GM12892 (cell line): ENCODE measurements around the gene PEX14.

ENCODE experiments used
- POLR2A ChIP-seq: IDR thresholded peaks from 2 replicates; pipeline ENCODE4 v1.6.1; 2011; ENCODE audit warnings: low read depth, low read length, control low read depth
- POLR2AphosphoS5 ChIP-seq: IDR thresholded peaks from 2 replicates; pipeline ENCODE4 v1.6.1; 2011; ENCODE audit warnings: low read depth, low read length, control low read depth
- TAF1 ChIP-seq: IDR thresholded peaks from 2 replicates; pipeline ENCODE4 v1.6.1; 2011; ENCODE audit warnings: low read depth, mild to moderate bottlenecking, control low read depth, low read length, borderline replicate concordance

GRCh38 chr1:10643607-10644306 is 169.0 kb downstream of the PEX14 start:
- TF ChIP-seq POLR2A = no peak
- TF ChIP-seq POLR2AphosphoS5 = no peak
- no peak for TF ChIP-seq TAF1
